Transverse colon (tissue), 4 donors: Measurements from ENCODE around the gene XBP1. TPM values are rescaled to one million over a fixed set of nuclear protein-coding genes. Genes with fewer than 3 reads are reported as not detected.
"Not testable (repeated sequence)": the region's sequence is repeated elsewhere in the genome, so short reads cannot be mapped to it uniquely, and the experiment has no call there.

Experiments
- DNase-seq: peaks from one replicate; pipeline ENCODE4 v3.0.0-alpha.2; 2019
- H3K27ac ChIP-seq, 4 donors: fragments of 200-600 bp; sonication (generic); 2 replicates each; pipeline ENCODE4 v1.5.1; 2016 to 2018; ENCODE audit warnings: inconsistent platforms in 4 of 4
- H3K27me3 ChIP-seq: fragments of 200-600 bp; sonication (generic); 2 replicates; pipeline ENCODE4 v1.5.1; 2017; ENCODE audit warnings: inconsistent platforms
- H3K36me3 ChIP-seq, 4 donors: fragments of 200-600 bp; sonication (generic); 2 replicates each; pipeline ENCODE4 v1.5.1; 2017 to 2019; ENCODE audit warnings: inconsistent platforms in 4 of 4
- H3K4me1 ChIP-seq, 4 donors: fragments of 200-600 bp; sonication (generic); 2 replicates each; pipeline ENCODE4 v1.5.1; 2017 to 2020; ENCODE audit warnings: inconsistent platforms in 4 of 4
- H3K4me3 ChIP-seq, 4 donors: fragments of 200-600 bp; sonication (generic); 1 replicate in 1 of 4; 2 replicates in 3 of 4; pipeline versions ENCODE4 v1.5.1 to v1.6.1; 2017 to 2019; ENCODE audit warnings: inconsistent platforms in 4 of 4
- H3K9me3 ChIP-seq, 2 donors: fragments of 200-600 bp; sonication (generic); 2 replicates each; pipeline ENCODE4 v1.5.1; 2017 to 2019; ENCODE audit warnings: inconsistent platforms in 2 of 2
- EP300 ChIP-seq: sonication (generic); formaldehyde crosslinking; IDR thresholded peaks from one replicate; pipeline ENCODE4 v1.6.1; 2017; ENCODE audit warnings: antibody characterized with exemption, low read depth
- POLR2A ChIP-seq: fragments of 450-650 bp; IDR thresholded peaks from one replicate; pipeline ENCODE4 v1.6.1; 2016; ENCODE audit warnings: antibody characterized with exemption, mild to moderate bottlenecking, moderate library complexity
- POLR2AphosphoS5 ChIP-seq, 3 donors: sonication (generic); formaldehyde crosslinking; IDR thresholded peaks; one replicate each; pipeline ENCODE4 v1.6.1; 2016; ENCODE audit warnings: antibody characterized with exemption in 3 of 3
- WGBS, 2 donors: methylation state at CpG; one replicate each; pipeline ENCODE4 v1.1.5; 2018; ENCODE audit warnings: low coverage in 1 of 2; 5-methylcytosine and 5-hydroxymethylcytosine counted together
- in situ Hi-C, 4 donors: fragments of 200-750 bp; cut with MboI; loops; one replicate each; pipeline versions ENCODE4 v1.15.0 to v1.15.1; 2017; ENCODE audit warnings: low sequenced_read_pairs in 3 of 4, low pct_ligation_motif_present in 1 of 4, low pct_unique_long_range_greater_than_20kb in 1 of 4
- intact Hi-C: fragments of 100-400 bp; cut with DNase I; formaldehyde crosslinking; loops from one replicate; pipeline ENCODE4 v1.15.1; 2023; ENCODE audit warnings: low total_unique reads
- total RNA-seq, 4 donors: library from RNA; depleted of rRNA; stranded (reverse); fragments of >200 nt; gene quantifications; one replicate each; pipeline ENCODE4 v1.1.0, GENCODE V29; 2016
- TF ChIP-seq, protein P1 (sequence below), 5 experiments: fragments of 200-600 bp in 3 of 5; fragments of 450-650 bp in 2 of 5; sonication (generic) in 3 of 5; IDR thresholded peaks; 1 replicate in 2 of 5; 2 replicates in 3 of 5; pipeline ENCODE4 v1.5.1; 2016 to 2017; ENCODE audit warnings: antibody characterized with exemption in 5 of 5, inconsistent platforms in 3 of 5, mild to moderate bottlenecking in 2 of 5, moderate library complexity in 1 of 5

Gene XBP1
- total RNA-seq, 4 donors from 2014 or later, result 68.1 to 263 (median 190) TPM

DNA sequence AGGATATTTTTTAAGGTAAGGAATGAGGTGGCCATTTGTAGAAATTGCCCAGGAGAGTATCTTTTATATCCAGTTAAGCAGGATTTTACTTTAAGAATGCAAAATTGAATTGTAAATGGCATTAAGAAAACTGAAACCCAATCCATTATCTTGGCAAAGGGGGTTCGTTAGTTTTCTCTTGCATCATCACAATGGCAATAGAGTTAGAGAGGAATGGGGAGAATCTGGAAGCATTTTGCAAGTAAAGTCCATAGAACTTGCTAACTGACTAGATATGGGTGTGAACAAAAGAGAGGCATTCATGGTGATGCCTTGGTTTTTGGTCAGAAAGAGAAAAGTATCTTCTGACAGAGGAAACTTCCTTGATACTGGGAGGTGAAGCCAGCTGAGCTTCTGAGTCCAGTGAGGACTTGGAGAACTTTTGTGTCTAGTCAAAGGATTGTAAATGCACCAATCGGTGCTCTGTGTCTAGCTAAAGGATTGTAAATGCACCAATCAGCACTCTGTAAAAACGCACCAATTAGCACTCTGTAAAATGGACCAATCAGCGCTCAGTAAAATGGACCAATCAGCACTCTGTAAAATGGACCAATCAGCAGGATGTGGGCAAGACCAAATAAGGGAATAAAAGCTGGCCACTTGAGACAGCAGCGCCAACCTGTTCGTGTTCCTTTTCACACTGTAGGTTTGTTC lies 31.5 kb downstream of the XBP1 start:
- no peak overlapping the region for H3K27ac ChIP-seq
- TF ChIP-seq POLR2AphosphoS5 (IDR thresholded peaks at IDR 0.05) (no peak), EP300 (no peak), POLR2A (no peak)
- TF ChIP-seq, protein P1, sequence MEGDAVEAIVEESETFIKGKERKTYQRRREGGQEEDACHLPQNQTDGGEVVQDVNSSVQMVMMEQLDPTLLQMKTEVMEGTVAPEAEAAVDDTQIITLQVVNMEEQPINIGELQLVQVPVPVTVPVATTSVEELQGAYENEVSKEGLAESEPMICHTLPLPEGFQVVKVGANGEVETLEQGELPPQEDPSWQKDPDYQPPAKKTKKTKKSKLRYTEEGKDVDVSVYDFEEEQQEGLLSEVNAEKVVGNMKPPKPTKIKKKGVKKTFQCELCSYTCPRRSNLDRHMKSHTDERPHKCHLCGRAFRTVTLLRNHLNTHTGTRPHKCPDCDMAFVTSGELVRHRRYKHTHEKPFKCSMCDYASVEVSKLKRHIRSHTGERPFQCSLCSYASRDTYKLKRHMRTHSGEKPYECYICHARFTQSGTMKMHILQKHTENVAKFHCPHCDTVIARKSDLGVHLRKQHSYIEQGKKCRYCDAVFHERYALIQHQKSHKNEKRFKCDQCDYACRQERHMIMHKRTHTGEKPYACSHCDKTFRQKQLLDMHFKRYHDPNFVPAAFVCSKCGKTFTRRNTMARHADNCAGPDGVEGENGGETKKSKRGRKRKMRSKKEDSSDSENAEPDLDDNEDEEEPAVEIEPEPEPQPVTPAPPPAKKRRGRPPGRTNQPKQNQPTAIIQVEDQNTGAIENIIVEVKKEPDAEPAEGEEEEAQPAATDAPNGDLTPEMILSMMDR (IDR thresholded peaks at IDR 0.05), result no peak
- WGBS, 2 donors, result 68 to 81% methylated on average over 4 to 6 of the region's 6 CpGs
- H3K36me3 ChIP-seq, result no peaks in the 10 kb centered on the region
- no peaks in the 10 kb centered on the region for H3K27me3 ChIP-seq
- H3K4me1 ChIP-seq, result peaks cover 0 to 7% (median 4%) of the 10 kb centered on the region in 4 donors
- intact Hi-C loops, result no loop called here
- H3K4me3 ChIP-seq, result no peak overlapping the region
- DNase-seq, result no peak
- H3K9me3 ChIP-seq, result no peaks in the 10 kb centered on the region
- in situ Hi-C loops, result no loop called here

DNA sequence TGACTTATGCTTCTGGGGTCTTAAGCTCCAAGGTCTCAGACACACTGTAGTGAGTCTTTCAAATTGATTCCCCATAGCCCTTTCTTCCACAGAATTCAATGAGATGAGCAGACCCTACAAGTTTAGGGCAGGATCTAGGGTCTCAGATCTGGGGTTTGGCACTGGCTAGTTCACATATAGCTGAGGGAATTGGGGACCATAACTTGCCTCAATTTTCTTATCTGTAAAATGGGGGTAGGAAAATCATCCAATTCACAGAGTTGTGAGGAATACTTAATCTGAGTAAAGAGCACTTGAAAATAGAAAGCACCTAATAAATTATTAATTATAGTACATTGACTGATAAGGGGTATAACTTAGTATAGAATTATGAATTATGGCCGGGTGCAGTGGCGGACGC lies 33.7 kb downstream of the XBP1 start:
- WGBS, 2 donors, result 94 to 97% methylated on average over 3 of the region's 3 CpGs

DNA sequence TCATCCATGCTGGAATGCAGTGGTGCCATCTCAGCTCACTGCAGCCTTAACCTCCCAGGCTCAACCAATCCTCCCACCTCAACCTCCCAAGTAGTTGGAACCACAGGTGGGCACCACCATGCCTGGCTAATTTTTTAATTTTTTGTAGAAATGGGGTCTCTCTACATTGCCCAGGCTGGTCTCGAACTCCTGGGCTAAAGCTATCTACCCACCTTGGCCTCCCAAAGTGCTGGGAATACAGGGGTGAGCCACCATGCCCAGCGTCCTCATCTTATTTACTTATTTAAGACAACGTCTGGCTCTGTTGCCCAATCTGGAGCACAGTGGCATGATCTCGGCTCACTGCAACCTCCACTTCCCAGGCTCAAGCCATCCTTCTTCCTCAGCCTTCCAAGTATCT lies 38.4 kb downstream of the XBP1 start:
- H3K27me3 ChIP-seq, H3K4me3 ChIP-seq, DNase-seq, in situ Hi-C loops, H3K36me3 ChIP-seq, H3K4me1 ChIP-seq, intact Hi-C loops, H3K9me3 ChIP-seq, H3K27ac ChIP-seq: not testable (repeated sequence)
- WGBS, 2 donors, result 94 to 96% methylated on average over 4 of the region's 4 CpGs

More for the DNA sequence above, 33.7 kb downstream of the XBP1 start:
- H3K4me1 ChIP-seq, result no peaks in the 10 kb centered on the region
- H3K27me3 ChIP-seq, result no peaks in the 10 kb centered on the region
- H3K9me3 ChIP-seq, result no peaks in the 10 kb centered on the region
- intact Hi-C loops, result no loop called here
- TF ChIP-seq POLR2A, result no peak
- TF ChIP-seq POLR2AphosphoS5 (IDR thresholded peaks at IDR 0.05), result no peak
- no peak for TF ChIP-seq EP300
- no peak for DNase-seq
- H3K4me3 ChIP-seq, result no peak overlapping the region
- H3K27ac ChIP-seq, result no peak overlapping the region
- in situ Hi-C loops, result no loop called here
- H3K36me3 ChIP-seq, result no peaks in the 10 kb centered on the region

DNA sequence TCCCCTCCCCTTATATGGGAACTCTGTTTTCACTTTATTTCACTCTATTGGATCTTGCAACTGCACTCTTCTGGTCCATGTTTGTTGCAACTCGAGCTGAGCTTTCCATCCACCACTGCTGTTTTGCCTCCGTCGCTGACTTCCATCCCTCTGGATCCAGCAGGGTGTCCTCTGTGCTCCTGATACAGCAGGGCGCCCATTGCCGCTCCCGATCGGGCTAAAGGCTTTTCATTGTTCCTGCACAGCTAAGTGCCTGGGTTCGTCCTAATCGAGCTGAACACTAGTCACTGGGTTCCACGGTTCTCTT lies 39.0 kb downstream of the XBP1 start:
- H3K9me3 ChIP-seq, result no peaks in the 10 kb centered on the region
- intact Hi-C loops (no loop called here), in situ Hi-C loops (no loop called here)
- H3K27ac ChIP-seq, result no peak overlapping the region
- H3K4me3 ChIP-seq, result no peak overlapping the region
- peaks cover 0 to 5% (median 0%) of the 10 kb centered on the region in 4 donors for H3K4me1 ChIP-seq
- no peaks in the 10 kb centered on the region for H3K27me3 ChIP-seq
- 91 to 96% methylated on average over 4 to 10 of the region's 10 CpGs for WGBS, 2 donors
- no peaks in the 10 kb centered on the region for H3K36me3 ChIP-seq
- no peak for DNase-seq
- TF ChIP-seq POLR2A (no peak), POLR2AphosphoS5 (IDR thresholded peaks at IDR 0.05) (no peak)

DNA sequence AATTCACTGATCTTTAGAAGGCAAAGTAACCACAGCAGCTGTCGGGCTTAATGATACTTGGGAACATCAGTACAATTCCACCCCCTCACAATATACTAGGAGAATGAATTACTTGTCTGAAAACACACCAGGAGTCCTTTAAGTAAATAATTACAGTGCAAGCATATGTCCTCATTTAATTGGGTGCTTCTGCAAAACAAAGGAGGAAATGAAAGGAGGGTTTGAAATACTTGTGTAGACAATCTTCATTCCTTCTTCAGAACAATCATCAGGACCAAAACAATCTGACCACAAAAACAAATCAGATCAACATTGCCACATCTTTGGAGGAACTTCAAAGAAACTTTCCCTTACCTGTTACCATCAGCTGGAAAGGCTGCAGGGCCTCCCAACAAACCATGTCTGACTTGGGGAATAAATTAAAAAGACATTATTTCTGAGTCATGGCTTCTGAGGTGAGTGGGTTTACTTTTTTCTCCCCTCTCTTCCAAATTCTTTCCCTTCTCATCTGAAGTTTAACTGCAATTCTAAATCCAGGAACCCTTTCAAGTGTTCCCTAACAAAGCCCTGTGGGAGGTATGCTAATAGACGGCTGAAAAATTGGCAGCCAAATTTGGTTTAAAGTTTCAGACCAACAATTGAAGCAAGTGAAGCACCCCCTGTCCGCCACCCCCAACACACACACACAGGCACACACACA lies 40.4 kb downstream of the XBP1 start:
- Histone ChIP-seq H3K36me3 (no peaks in the 10 kb centered on the region), H3K4me3 (no peak overlapping the region), H3K4me1 (peaks cover 0 to 5% (median 0%) of the 10 kb centered on the region in 4 donors), H3K27ac (peak overlapping the region in 1 of 4 donors; percentile 24), H3K9me3 (no peaks in the 10 kb centered on the region), H3K27me3 (no peaks in the 10 kb centered on the region)
- intact Hi-C loops, result no loop called here
- no peak for DNase-seq
- in situ Hi-C loops, result no loop called here
- 49% methylated on average over 3 of the region's 3 CpGs; no CpG with 5 or more reads in 1 of the 2 donors for WGBS, 2 donors
- TF ChIP-seq POLR2AphosphoS5 (IDR thresholded peaks at IDR 0.05), result no peak
- no peak for TF ChIP-seq POLR2A
- no peak for TF ChIP-seq EP300
- TF ChIP-seq, protein P1 (IDR thresholded peaks at IDR 0.05), result no peak

DNA sequence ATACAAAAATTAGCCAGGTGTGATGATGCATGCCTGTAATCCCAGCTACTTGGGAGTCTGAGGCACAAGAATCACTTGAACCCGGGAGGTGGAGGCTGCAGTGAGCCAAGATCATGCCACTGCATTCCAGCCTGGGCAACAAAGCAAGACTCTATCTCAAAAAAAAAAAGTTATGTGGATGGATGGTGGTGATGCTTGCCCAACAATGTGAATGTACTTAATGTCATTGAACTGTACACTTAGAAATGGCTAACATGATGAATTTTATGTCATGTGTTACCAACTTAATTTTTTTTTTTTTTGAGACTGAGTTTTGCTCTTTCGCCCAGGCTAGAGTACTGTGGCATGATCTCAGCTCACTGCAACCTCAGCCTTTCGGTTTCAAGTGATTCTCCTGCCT lies 45.9 kb downstream of the XBP1 start:
- H3K27me3 ChIP-seq, H3K36me3 ChIP-seq, H3K4me1 ChIP-seq, H3K9me3 ChIP-seq, DNase-seq, H3K27ac ChIP-seq, H3K4me3 ChIP-seq, in situ Hi-C loops, intact Hi-C loops: not testable (repeated sequence)
- 95 to 100% methylated on average over 1 to 3 of the region's 3 CpGs for WGBS, 2 donors
